NCI-H128 (cell line): ENCODE measurements around the gene TMEM201.

Experiments
- DNase-seq: peaks from one replicate; lab custom pipeline; 2025; ENCODE audit not compliant: unreplicated experiment; lab: John Stamatoyannopoulos, UW

TMEM201 gene

DNA sequence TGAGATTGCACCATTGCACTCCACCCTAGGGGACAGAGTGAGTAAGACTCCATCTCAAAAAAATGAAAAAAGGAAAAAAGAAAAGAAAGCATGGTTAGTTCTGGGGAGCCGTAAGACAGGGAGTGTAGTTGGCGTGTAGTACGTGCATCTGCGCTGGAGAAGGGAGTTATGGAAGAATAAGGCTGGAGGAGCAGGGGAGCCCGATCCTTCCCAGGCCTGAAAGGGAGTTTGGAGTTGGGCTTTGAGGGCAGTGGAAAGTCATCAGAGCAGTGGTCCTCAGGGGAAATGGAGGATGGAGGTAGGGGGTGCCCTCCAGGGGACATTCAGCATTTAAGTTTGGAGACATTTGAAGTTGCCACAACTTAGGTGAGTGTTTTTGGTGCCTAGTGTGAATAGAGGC, 11.3 kb upstream of the TMEM201 start:
- DNase-seq, result no peak

GRCh38 chr1:9580942-9581341, 7.8 kb upstream of the TMEM201 start:
- no peak for DNase-seq

GRCh38 chr1:9586147-9586766, 2.5 kb upstream of the TMEM201 start:
- DNase-seq, result no peak

- DNase-seq, result no peak
Observed at GRCh38 chr1:9589144-9589718, 520 bp downstream of the TMEM201 start.

DNA sequence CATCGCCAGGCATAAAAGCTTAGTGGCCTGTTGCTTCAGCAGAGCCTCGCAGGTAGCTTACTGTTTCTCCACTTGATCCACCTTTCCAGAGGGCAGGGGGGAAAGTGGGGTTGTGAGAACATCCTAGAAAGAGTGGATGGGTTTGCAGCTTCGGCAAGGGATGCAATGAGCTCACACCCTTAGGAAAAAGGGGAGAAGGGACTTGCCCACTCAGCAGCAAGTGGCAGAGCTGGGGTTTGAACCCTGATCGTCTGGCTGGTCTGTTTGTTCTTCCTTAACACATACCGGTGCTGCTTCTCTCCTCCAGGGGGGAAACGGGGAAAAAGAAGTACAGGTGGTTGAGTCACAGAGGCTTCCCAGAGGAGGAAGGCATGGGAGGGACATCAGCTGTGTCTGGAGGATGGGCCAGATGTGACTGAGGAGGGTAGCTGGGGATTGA, 1.0 kb downstream of the TMEM201 start:
- no peak for DNase-seq

DNA sequence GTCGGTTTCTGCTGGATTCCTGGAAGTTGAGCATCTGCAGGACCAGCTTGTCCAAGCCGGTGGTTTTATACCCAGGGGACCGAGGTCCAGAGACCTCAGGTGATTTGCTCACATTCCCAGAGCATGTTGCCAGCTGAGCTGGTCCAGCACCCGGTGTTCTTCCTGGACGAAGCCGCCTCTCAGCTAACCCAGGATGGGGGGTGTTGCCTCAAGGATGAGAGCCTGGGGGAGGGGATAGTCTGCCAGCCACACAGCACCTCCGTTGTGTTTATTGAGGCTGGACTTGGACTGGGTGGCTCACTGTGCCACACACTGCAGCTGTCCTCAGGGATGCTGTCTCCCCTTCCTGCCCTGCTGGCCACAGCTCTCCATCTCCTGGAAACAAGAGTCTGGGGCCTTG, 1.5 kb downstream of the TMEM201 start:
- no peak for DNase-seq

- DNase-seq, result no peak
Observed at GRCh38 chr1:9590945-9591668, 2.4 kb downstream of the TMEM201 start.

- DNase-seq, result no peak
Observed at GRCh38 chr1:9591669-9592509, 3.2 kb downstream of the TMEM201 start.

DNA sequence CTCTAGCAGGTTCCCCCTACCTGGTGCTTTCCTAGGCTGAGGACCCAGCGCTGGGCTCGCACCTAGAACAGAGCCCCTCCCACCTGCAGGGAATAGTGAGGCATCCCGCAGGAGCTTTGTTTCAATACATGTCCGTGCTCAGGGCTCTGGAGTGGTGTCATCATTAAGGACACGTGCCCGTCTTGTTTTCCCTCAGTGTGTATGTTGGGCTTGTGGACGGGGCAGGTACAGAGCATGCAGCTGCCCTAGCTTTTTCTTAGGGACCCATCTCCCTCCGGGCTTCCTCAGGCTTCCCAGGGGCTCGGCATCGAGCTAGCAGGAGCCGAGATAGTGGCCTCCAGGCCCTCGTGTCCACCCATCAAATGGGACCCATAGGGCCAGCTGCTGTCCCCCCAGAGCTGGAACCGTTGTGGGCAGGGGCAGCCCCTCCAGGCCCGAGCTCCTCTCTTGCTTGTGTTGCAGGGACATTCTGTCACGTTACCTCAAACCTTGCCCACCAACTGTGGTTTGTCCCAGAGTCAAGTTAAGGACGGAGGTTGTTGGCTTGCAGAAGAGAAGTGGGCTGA, 3.9 kb downstream of the TMEM201 start:
- DNase-seq, result no peak

GRCh38 chr1:9593147-9593491, 4.4 kb downstream of the TMEM201 start:
- DNase-seq, result no peak

- peak; percentile 55 for DNase-seq
Observed at GRCh38 chr1:9593492-9594465, 5.1 kb downstream of the TMEM201 start.

- DNase-seq, result no peak
Observed at GRCh38 chr1:9594471-9595155, 5.9 kb downstream of the TMEM201 start.

DNA sequence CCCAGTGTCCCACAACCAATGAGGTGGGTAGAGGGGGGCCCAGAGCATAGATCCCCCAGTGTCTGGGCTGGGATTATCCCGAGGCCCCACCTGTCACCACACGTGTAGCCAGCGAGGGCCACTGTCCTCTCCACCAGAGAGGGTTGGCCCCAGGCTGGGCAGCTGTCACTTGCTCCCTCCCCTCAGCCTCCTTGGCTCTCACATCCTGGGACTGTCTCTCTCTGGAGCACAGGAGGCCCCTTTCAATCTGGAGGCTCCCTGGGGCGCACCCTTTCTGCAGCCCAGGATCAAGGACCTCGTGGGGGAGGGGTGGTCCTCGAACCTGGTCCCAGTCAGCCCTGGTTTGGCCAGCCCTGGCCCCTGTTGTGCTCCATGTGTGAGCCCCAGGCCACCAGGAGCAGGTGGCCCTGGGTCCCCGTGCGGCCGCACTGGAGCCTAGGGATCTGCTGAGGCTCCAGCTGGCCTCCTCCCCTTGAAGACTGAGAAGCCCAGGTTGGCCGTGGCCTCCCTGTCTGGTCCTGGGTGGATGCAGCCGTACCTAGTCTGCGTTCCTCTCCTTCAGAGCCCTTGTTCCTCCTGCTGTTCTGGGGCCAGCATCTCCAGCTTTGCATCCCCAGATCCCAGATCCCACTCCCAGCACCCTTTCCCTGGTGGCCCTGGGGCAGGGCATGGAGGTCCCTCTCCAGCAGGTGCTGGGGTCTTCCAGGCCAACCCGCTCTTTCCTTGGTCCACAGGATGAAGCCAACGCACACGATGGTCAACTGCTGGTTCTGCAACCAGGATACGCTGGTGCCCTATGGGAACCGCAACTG, 6.7 kb downstream of the TMEM201 start:
- DNase-seq, result no peak

DNA sequence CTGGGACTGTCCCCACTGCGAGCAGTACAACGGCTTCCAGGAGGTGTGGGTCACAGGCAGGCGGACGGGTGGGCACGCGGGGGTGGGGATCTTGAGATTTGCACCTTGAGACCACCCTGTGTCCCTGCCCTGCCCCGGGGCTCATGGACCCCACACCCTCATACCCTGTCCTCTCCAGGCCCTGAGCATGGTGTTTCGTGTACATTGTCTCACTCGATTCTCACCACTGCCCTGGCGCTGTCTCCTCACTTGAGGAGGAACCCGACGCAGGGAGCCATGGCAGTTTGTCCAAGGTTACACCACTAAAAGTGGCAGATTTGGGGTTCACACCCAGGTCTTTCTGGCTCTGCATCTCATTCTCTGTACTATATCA, 7.2 kb downstream of the TMEM201 start:
- DNase-seq, result no peak

DNA sequence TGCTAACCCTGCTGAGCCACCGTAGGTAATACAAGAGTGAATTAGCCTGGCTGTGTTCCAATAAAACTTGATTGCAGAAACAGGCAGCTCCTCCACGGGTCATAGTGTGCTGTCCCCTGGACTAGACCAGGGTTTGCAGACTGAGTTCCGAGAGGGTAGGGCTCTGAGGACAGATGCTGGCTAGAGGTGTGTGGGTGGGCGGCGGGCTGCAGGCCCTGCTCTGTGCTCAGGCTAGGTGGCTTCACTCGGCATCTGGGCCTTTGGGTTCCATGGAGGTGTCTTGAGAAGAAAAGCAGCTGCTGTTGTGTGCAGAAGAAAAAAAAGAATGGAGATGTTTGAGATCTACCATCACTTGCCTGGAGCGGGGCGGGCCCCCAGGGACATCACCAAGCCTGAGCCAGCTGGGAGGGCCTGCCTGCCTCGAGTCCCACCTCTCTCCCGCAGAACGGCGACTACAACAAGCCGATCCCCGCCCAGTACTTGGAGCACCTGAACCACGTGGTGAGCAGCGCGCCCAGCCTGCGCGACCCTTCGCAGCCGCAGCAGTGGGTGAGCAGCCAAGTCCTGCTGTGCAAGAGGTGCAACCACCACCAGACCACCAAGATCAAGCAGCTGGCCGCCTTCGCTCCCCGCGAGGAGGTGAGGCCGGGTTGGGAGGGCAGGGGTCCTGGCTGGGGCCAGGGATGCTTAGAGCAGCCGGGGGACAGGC, 7.9 kb downstream of the TMEM201 start:
- DNase-seq, result no peak

DNA sequence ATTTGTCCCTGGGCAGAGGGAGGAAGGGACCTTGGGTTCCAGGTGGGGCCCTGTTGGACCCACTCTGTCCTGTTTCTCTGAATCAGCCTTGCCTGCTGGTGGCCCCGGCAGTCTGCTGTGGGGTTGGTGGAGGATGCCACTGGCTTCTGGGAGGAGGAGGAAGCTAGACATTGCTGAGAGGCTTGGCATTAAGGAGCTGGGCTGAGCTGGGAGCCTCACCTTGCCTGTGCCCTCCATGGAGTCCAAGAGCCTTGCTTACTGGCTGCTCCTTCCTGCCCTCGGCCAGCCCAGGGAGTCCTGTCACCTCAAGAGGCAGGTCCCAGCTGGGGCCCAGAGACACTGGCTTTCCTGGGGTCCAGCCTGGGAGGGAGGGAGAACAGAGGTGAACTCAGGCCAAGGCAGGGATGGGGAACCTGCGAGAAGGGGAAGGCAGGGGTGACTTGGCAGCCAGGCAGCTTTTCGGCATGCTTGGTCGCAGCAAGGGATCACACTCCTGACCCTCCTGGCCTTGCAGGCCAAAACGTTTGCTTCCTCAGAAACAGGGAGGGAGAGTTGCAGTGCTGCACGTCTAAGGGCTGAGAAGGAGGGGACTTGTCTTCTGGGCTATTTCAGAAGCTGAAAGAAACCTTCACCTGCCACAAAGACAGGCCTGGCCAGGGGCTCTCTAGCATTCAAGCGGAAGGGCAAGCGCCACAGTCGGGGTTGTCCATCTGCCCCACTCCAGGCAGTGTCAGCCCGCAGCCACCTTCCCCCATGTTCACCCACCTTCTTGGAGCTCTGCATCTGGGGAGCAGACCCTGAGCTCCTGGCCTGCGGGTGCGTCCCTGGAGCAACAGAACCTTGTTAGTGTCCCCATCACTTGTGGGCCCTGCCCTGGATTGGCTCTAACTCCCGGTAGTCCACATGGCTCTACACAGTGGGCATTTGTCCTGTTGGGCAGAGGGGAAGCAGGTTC, 8.9 kb downstream of the TMEM201 start:
- DNase-seq, result no peak

DNA sequence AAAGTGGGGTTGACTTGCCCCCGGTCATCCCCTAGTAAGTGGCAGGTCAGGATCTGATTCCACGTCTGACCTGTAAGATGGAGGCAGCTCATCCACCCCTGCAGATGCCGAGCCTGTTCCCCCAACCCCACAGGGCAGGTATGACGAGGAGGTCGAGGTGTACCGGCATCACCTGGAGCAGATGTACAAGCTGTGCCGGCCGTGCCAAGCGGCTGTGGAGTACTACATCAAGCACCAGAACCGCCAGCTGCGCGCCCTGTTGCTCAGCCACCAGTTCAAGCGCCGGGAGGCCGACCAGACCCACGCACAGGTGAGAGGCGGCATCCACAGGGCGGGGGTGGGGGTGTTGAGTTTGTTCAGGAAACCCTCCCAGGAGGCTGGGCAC, 9.6 kb downstream of the TMEM201 start:
- DNase-seq, result no peak
